GM19023 (cell line): ENCODE results near the gene ZCCHC18.
A peak's percentile ranks its signal among the peaks of the same experiment; 100 is the strongest.
"Not testable (repeated sequence)": the region's sequence is repeated elsewhere in the genome, so short reads cannot be mapped to it uniquely, and the experiment has no call there.

Experiments
- ATAC-seq: cut with Tn5 transposase; IDR thresholded peaks from one replicate; pipeline ENCODE4 v1.9.1; 2021; ENCODE audit warnings: mild to moderate bottlenecking, moderate library complexity; ENCODE audit not compliant: unreplicated experiment

The ZCCHC18 gene

GRCh38 chrX:104112326-104112951, at the start of gene ZCCHC18:
Gene ZCCHC18, plus strand, starts transcription at chrX:104112523. Its CDS starts 1,589 bp downstream, at chrX:104114112.
- peak; percentile 71 for ATAC-seq

- ATAC-seq: not testable (repeated sequence)
These were observed 49.7 kb upstream of the ZCCHC18 start for GRCh38 chrX:104062636-104063035.

- peak; percentile 98 for ATAC-seq
These were observed 36.4 kb upstream of the ZCCHC18 start, which contains the start of gene TMSB15C for GRCh38 chrX:104075778-104076445. Gene TMSB15C, minus strand, starts transcription at chrX:104076236.

GRCh38 chrX:104077854-104078253, 34.5 kb upstream of the ZCCHC18 start:
- ATAC-seq: not testable (repeated sequence)

GRCh38 chrX:104084063-104084462, 28.3 kb upstream of the ZCCHC18 start:
- no peak for ATAC-seq

GRCh38 chrX:104084534-104085277, 27.6 kb upstream of the ZCCHC18 start:
- no peak for ATAC-seq

- ATAC-seq: no peak
These were observed 26.8 kb upstream of the ZCCHC18 start for GRCh38 chrX:104085477-104085876.

GRCh38 chrX:104085919-104086318, 26.4 kb upstream of the ZCCHC18 start:
- ATAC-seq: no peak

GRCh38 chrX:104098151-104098808, 14.0 kb upstream of the ZCCHC18 start:
- ATAC-seq: peak; percentile 72

- no peak for ATAC-seq
These were observed 13.4 kb upstream of the ZCCHC18 start for GRCh38 chrX:104098919-104099318.

GRCh38 chrX:104104676-104105075, 7.6 kb upstream of the ZCCHC18 start:
- no peak for ATAC-seq

- ATAC-seq: no peak
These were observed 6.7 kb upstream of the ZCCHC18 start for GRCh38 chrX:104105330-104106262.

- no peak for ATAC-seq
These were observed 3.4 kb upstream of the ZCCHC18 start for GRCh38 chrX:104108955-104109354.

- peak; percentile 33 for ATAC-seq
These were observed 1.7 kb upstream of the ZCCHC18 start for GRCh38 chrX:104110491-104111240.

GRCh38 chrX:104113222-104113965, 1.1 kb downstream of the ZCCHC18 start:
- ATAC-seq: peak; percentile 44

- ATAC-seq: no peak
These were observed 5.4 kb downstream of the ZCCHC18 start for GRCh38 chrX:104117759-104118158.

- no peak for ATAC-seq
These were observed 6.4 kb downstream of the ZCCHC18 start for GRCh38 chrX:104118765-104119164.

GRCh38 chrX:104122829-104123228, 10.5 kb downstream of the ZCCHC18 start:
- no peak for ATAC-seq

GRCh38 chrX:104126856-104127255, 14.5 kb downstream of the ZCCHC18 start:
- ATAC-seq: no peak
